GOT3 (cell line): ENCODE data around the gene MGAT4A.

ENCODE experiments used
- DNase-seq: peaks from one replicate; lab custom pipeline; 2025; ENCODE audit warnings: mixed read lengths; lab: John Stamatoyannopoulos, UW

MGAT4A gene

GRCh38 chr2:98572676-98573075 is 158.3 kb downstream of the MGAT4A start:
- no peak for DNase-seq

GRCh38 chr2:98572211-98572610 is 158.7 kb downstream of the MGAT4A start:
- DNase-seq = no peak

DNA sequence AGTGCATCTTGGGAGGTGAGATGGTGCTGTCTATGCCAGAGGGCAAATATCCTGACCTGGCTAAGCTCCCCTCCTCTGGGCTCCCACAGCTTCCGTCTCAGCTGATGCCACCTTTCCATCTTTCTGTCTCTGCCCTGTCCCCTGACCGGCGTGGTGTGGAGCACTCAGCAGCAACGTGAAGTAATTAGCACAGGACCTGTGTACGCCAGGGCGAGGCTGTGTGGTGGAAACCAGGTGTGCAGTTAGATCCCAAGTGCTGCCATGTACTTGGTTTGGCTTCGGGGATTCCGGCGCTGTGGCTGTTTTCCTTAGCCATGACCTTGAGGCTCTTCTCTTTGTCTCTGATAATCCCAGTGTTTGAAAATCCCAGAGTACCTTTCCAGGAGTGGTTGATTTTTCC is 159.1 kb downstream of the MGAT4A start:
- no peak for DNase-seq

DNA sequence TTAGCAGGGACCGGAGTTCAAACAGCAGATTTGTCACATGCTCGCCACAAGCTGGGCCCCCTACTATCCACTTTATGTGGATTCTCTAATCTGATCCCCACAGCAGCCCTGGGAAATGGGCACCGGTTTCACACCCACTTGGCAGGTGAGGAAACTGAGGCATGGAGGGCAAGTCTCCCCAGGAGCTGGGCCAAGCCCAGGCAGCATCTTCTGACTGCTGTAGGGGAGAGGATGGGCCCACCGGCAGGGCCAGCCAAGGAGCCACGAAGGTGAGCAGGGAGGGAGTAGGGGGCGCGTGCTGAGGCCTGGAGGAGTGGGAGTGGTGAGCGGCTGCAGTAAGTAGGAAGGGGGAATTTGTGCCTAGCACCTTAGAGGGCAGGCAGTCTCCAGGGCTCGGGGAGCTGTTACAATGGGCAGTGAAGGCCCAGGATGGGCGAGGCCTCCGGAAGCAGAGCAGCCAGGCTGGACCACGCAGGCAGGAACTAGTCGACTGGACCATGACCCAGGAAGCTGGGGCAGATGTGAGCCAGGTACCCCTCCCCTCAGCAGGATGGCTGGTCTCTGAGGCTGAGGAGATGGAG is 159.7 kb downstream of the MGAT4A start:
- no peak for DNase-seq

GRCh38 chr2:98570356-98570755 is 160.6 kb downstream of the MGAT4A start:
- no peak for DNase-seq

DNA sequence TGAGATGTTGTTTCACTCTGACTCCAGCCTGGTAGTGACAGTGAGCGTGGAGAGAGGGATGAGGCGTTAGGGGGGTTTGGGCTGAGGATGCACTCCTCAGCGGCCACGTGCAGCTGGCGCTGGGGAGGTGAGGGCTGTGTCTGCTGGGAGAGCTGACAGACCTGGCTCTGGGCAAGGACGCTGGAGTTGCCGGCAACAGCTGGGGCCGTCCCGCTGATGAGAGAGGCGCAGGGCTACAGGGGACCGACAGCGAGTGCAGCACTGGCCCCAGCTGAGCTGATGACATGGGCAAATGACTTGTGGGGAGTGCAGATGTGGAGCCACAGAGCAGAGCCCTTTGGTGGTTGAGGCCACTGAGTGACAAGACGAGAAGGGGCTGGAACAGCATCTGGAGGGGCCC is 161.0 kb downstream of the MGAT4A start:
- no peak for DNase-seq

GRCh38 chr2:98569197-98569793 is 161.6 kb downstream of the MGAT4A start:
- no peak for DNase-seq
